ENCODE measurements around the gene MFAP1. TPM values are rescaled to one million over a fixed set of nuclear protein-coding genes. Genes with fewer than 3 reads are reported as not detected.
A peak's percentile ranks its signal among the peaks of the same experiment; 100 is the strongest.

The MFAP1 gene
- total and polyA plus RNA-seq, 12 donors, result 13.0 to 23.4 (median 20.7) TPM

DNA sequence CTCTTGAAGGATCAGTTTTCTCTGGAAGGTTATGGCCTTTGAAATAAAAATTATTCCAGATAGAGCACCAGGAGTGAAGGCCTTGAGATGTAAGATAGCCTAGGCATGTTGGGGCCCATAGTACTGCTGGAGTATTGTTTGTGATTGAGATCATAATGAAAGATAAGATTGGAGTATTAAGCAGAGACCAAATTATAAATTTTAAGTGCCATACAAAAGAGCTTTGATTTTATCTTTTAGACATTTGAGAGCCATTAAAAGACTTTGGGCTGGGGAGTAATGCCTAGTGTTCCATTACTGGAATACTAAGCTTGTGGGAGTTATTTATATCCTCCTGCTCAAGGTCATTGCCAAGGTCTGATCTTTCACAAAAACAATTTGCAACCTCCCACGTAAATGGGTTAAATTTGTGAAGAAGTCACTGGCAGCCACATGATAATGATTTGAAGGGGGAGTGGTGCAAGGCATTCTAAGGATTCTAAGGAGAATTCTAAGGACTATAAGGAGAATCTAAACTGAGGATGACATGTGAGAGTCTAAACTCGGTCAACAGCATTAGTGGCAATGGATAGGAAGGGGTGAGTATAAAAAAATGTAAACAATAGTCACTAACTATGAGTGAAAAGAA lies 60.6 kb downstream of the MFAP1 start:
- no peak for DNase-seq
- TF ChIP-seq, protein P1, sequence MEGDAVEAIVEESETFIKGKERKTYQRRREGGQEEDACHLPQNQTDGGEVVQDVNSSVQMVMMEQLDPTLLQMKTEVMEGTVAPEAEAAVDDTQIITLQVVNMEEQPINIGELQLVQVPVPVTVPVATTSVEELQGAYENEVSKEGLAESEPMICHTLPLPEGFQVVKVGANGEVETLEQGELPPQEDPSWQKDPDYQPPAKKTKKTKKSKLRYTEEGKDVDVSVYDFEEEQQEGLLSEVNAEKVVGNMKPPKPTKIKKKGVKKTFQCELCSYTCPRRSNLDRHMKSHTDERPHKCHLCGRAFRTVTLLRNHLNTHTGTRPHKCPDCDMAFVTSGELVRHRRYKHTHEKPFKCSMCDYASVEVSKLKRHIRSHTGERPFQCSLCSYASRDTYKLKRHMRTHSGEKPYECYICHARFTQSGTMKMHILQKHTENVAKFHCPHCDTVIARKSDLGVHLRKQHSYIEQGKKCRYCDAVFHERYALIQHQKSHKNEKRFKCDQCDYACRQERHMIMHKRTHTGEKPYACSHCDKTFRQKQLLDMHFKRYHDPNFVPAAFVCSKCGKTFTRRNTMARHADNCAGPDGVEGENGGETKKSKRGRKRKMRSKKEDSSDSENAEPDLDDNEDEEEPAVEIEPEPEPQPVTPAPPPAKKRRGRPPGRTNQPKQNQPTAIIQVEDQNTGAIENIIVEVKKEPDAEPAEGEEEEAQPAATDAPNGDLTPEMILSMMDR (IDR thresholded peaks at IDR 0.05), result no peak
- H3K9me3 ChIP-seq, result no peaks in the 10 kb centered on the region
- no peak for ATAC-seq
- peaks cover 0 to 100% (median 77%) of the 10 kb centered on the region in 9 donors for H3K36me3 ChIP-seq
- 48 to 52% methylated on average over 2 of the region's 2 CpGs for WGBS, 2 donors
- H3K4me1 ChIP-seq, result peaks cover 0 to 11% (median 0%) of the 10 kb centered on the region in 9 donors
- H3K4me3 ChIP-seq, result no peak overlapping the region
- peak overlapping the region in 2 of 10 donors; percentile 8 to 26 for H3K27ac ChIP-seq
- H3K27me3 ChIP-seq, result no peaks in the 10 kb centered on the region
- intact Hi-C loops (cut with DNase I), result no loop called here

DNA sequence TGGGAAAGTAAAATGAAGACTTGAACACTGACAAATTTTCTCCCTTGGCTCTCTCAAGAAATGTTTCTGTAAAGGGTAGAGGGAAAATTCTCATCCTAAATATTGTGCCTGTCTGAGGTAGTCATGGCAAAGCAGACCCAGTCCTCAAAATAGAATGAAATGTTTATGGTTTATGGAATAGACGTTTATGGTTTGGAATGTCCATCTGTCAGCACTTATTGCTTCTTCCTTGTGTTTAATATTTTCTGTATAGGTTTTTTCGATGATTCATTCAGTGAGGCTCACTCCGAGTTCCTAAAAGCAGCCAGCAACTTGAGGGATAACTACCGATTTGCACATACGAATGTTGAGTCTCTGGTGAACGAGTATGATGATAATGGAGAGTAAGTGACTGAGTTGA lies 61.7 kb downstream of the MFAP1 start:
- Histone ChIP-seq H3K36me3 (peaks cover 0 to 100% (median 78%) of the 10 kb centered on the region in 9 donors), H3K27ac (no peak overlapping the region), H3K9me3 (no peaks in the 10 kb centered on the region), H3K27me3 (no peaks in the 10 kb centered on the region), H3K4me1 (peaks cover 0 to 11% (median 0%) of the 10 kb centered on the region in 9 donors), H3K4me3 (no peak overlapping the region)
- ATAC-seq (no peak), DNase-seq (no peak)
- TF ChIP-seq, protein P1 (IDR thresholded peaks at IDR 0.05), result no peak
- intact Hi-C loops (cut with DNase I), result no loop called here
- WGBS, 2 donors, result 78 to 80% methylated on average over 6 of the region's 6 CpGs

Small RNA genes lying within 50 kb of the gene (microRNA-seq; reads per million reads assigned to microRNA genes)
- 0 reads per million in 2 donors for gene MIR1282

Other genes with a start within 250 kb of the MFAP1 start
- gene PPIP5K1, start 234.5 kb downstream of the MFAP1 start, total RNA-seq, result 10 to 100 TPM; 12.2 to 33.9 (median 18.7) TPM
- gene PPIP5K1, start 234.5 kb downstream of the MFAP1 start, polyA plus RNA-seq, result 1 to 10 TPM; 3.2 to 6.9 TPM
- 1 to 10 TPM in 1 of 10 donors, under 1 TPM in 4, not detected in 5; 0.26 to 1.6 (median 0.59) TPM for gene CKMT1B, start 230.7 kb downstream of the MFAP1 start, total RNA-seq
- under 1 TPM; 0.33 to 0.59 TPM for gene CKMT1B, start 230.7 kb downstream of the MFAP1 start, polyA plus RNA-seq
- under 1 TPM in 3 of 10 donors, not detected in 7; 0.20 to 0.25 (median 0.21) TPM for gene STRC, start 205.9 kb downstream of the MFAP1 start, total RNA-seq
- 1 to 10 TPM in 1 of 2 donors, under 1 TPM in 1; 0.06 to 1.2 TPM for gene STRC, start 205.9 kb downstream of the MFAP1 start, polyA plus RNA-seq
- gene CATSPER2, start 175.8 kb downstream of the MFAP1 start, total RNA-seq, result 1 to 10 TPM in 6 of 10 donors, under 1 TPM in 4; 0.42 to 1.7 (median 1.3) TPM
- 1 to 10 TPM in 1 of 2 donors, under 1 TPM in 1; 0.28 to 5.9 TPM for gene CATSPER2, start 175.8 kb downstream of the MFAP1 start, polyA plus RNA-seq
- under 1 TPM in 4 of 10 donors, not detected in 6; 0.32 to 0.57 (median 0.39) TPM for gene CKMT1A, start 130.8 kb downstream of the MFAP1 start, total RNA-seq
- under 1 TPM; 0.22 TPM for gene CKMT1A, start 130.8 kb downstream of the MFAP1 start, polyA plus RNA-seq
- 100 to 1,000 TPM; 119 to 241 (median 144) TPM for gene PDIA3, start 78.3 kb downstream of the MFAP1 start, total RNA-seq
- gene PDIA3, start 78.3 kb downstream of the MFAP1 start, polyA plus RNA-seq, result 100 to 1,000 TPM; 100 to 257 TPM
- gene ELL3, start 47.7 kb downstream of the MFAP1 start, total RNA-seq, result 1 to 10 TPM in 3 of 10 donors, under 1 TPM in 7; 0.25 to 1.6 (median 0.84) TPM
- gene ELL3, start 47.7 kb downstream of the MFAP1 start, polyA plus RNA-seq, result 1 to 10 TPM in 1 of 2 donors, under 1 TPM in 1; 0.84 to 1.2 TPM
- 1,000 to 10,000 TPM in 3 of 10 donors, 100 to 1,000 TPM in 7; 626 to 1,166 (median 689) TPM for gene SERF2, start 32.4 kb downstream of the MFAP1 start, total RNA-seq
- 1,000 to 10,000 TPM; 2,367 to 4,286 TPM for gene SERF2, start 32.4 kb downstream of the MFAP1 start, polyA plus RNA-seq
- gene SERINC4, start 24.5 kb downstream of the MFAP1 start, total RNA-seq, result under 1 TPM in 9 of 10 donors, not detected in 1; 0.09 to 0.72 (median 0.38) TPM
- under 1 TPM; 0.29 to 0.59 TPM for gene SERINC4, start 24.5 kb downstream of the MFAP1 start, polyA plus RNA-seq
- gene HYPK, start 24.1 kb downstream of the MFAP1 start, total RNA-seq, result 10 to 100 TPM in 5 of 10 donors, 1 to 10 TPM in 5; 5.5 to 24.3 (median 9.9) TPM
- 10 to 100 TPM; 11.4 to 23.0 TPM for gene HYPK, start 24.1 kb downstream of the MFAP1 start, polyA plus RNA-seq
- gene WDR76, start 2.3 kb upstream of the MFAP1 start, total RNA-seq, result 1 to 10 TPM in 7 of 10 donors, under 1 TPM in 3; 0.68 to 4.1 (median 1.7) TPM
- 1 to 10 TPM in 1 of 2 donors, under 1 TPM in 1; 0.73 to 1.8 TPM for gene WDR76, start 2.3 kb upstream of the MFAP1 start, polyA plus RNA-seq

Data from heart right ventricle (tissue), 16 donors.